ENCODE results near the gene ZNF503. TPM values are rescaled to one million over a fixed set of nuclear protein-coding genes. Genes with fewer than 3 reads are reported as not detected.

ZNF503 gene
- total and polyA plus RNA-seq, 2 experiments from 2014 or later = 0.21 TPM; not detected in 1

DNA sequence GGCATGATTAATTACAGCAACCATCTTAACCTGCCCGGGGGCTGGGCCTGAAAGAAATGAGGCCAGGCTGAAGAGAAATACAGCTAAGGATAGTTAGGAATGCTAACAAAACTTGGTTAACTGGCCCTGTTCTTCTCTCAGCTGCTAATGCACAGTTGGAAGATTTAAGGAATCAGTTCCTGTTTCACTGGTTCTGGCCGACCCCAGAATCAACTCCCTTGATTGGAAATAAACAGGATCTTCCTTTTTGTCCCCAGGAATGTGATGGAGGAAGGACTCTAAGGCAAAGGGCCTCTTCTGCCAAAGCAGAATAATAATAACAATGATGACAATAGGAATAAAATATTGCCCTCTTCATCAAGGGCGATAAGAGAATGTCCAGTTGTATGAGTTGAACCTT is 26.4 kb upstream of the ZNF503 start (continued):
- TF ChIP-seq, protein P1, sequence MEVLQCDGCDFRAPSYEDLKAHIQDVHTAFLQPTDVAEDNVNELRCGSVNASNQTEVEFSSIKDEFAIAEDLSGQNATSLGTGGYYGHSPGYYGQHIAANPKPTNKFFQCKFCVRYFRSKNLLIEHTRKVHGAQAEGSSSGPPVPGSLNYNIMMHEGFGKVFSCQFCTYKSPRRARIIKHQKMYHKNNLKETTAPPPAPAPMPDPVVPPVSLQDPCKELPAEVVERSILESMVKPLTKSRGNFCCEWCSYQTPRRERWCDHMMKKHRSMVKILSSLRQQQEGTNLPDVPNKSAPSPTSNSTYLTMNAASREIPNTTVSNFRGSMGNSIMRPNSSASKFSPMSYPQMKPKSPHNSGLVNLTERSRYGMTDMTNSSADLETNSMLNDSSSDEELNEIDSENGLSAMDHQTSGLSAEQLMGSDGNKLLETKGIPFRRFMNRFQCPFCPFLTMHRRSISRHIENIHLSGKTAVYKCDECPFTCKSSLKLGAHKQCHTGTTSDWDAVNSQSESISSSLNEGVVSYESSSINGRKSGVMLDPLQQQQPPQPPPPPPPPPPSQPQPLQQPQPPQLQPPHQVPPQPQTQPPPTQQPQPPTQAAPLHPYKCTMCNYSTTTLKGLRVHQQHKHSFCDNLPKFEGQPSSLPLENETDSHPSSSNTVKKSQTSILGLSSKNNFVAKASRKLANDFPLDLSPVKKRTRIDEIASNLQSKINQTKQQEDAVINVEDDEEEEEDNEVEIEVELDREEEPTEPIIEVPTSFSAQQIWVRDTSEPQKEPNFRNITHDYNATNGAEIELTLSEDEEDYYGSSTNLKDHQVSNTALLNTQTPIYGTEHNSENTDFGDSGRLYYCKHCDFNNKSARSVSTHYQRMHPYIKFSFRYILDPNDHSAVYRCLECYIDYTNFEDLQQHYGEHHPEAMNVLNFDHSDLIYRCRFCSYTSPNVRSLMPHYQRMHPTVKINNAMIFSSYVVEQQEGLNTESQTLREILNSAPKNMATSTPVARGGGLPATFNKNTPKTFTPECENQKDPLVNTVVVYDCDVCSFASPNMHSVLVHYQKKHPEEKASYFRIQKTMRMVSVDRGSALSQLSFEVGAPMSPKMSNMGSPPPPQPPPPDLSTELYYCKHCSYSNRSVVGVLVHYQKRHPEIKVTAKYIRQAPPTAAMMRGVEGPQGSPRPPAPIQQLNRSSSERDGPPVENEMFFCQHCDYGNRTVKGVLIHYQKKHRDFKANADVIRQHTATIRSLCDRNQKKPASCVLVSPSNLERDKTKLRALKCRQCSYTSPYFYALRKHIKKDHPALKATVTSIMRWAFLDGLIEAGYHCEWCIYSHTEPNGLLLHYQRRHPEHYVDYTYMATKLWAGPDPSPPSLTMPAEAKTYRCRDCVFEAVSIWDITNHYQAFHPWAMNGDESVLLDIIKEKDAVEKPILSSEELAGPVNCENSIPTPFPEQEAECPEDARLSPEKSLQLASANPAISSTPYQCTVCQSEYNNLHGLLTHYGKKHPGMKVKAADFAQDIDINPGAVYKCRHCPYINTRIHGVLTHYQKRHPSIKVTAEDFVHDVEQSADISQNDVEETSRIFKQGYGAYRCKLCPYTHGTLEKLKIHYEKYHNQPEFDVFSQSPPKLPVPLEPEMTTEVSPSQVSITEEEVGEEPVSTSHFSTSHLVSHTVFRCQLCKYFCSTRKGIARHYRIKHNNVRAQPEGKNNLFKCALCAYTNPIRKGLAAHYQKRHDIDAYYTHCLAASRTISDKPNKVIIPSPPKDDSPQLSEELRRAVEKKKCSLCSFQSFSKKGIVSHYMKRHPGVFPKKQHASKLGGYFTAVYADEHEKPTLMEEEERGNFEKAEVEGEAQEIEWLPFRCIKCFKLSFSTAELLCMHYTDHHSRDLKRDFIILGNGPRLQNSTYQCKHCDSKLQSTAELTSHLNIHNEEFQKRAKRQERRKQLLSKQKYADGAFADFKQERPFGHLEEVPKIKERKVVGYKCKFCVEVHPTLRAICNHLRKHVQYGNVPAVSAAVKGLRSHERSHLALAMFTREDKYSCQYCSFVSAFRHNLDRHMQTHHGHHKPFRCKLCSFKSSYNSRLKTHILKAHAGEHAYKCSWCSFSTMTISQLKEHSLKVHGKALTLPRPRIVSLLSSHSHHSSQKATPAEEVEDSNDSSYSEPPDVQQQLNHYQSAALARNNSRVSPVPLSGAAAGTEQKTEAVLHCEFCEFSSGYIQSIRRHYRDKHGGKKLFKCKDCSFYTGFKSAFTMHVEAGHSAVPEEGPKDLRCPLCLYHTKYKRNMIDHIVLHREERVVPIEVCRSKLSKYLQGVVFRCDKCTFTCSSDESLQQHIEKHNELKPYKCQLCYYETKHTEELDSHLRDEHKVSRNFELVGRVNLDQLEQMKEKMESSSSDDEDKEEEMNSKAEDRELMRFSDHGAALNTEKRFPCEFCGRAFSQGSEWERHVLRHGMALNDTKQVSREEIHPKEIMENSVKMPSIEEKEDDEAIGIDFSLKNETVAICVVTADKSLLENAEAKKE (CRISPR knock-in tag; IDR thresholded peaks at IDR 0.05) = no peak
- no peak for TF ChIP-seq STAT1 (IDR thresholded peaks at IDR 0.05; ENCODE audit: unreplicated experiment)
- TF ChIP-seq EZH2phosphoT487 (IDR thresholded peaks at IDR 0.05; ENCODE audit: unreplicated experiment) = no peak
- TF ChIP-seq, protein P2, sequence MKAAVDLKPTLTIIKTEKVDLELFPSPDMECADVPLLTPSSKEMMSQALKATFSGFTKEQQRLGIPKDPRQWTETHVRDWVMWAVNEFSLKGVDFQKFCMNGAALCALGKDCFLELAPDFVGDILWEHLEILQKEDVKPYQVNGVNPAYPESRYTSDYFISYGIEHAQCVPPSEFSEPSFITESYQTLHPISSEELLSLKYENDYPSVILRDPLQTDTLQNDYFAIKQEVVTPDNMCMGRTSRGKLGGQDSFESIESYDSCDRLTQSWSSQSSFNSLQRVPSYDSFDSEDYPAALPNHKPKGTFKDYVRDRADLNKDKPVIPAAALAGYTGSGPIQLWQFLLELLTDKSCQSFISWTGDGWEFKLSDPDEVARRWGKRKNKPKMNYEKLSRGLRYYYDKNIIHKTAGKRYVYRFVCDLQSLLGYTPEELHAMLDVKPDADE (IDR thresholded peaks at IDR 0.05) = no peak
- no peak for TF ChIP-seq ZNF331 (CRISPR knock-in tag; IDR thresholded peaks at IDR 0.05; ENCODE audit: low read depth)
- TF ChIP-seq POLR2AphosphoS5 (IDR thresholded peaks at IDR 0.05; ENCODE audit: low read depth) = no peak
- TF ChIP-seq EZH2 (IDR thresholded peaks at IDR 0.05; ENCODE audit: low read depth, unreplicated experiment) = no peak
- TF ChIP-seq, protein P3, sequence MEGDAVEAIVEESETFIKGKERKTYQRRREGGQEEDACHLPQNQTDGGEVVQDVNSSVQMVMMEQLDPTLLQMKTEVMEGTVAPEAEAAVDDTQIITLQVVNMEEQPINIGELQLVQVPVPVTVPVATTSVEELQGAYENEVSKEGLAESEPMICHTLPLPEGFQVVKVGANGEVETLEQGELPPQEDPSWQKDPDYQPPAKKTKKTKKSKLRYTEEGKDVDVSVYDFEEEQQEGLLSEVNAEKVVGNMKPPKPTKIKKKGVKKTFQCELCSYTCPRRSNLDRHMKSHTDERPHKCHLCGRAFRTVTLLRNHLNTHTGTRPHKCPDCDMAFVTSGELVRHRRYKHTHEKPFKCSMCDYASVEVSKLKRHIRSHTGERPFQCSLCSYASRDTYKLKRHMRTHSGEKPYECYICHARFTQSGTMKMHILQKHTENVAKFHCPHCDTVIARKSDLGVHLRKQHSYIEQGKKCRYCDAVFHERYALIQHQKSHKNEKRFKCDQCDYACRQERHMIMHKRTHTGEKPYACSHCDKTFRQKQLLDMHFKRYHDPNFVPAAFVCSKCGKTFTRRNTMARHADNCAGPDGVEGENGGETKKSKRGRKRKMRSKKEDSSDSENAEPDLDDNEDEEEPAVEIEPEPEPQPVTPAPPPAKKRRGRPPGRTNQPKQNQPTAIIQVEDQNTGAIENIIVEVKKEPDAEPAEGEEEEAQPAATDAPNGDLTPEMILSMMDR (conservative IDR thresholded peaks at IDR 0.05; ENCODE audit: low read depth in 2 of 2) = no peak
- no peak for TF ChIP-seq JUNB (IDR thresholded peaks at IDR 0.05; ENCODE audit: unreplicated experiment)
